IPS-18c (cell line): ENCODE measurements around the gene DPH5.
"Not testable (repeated sequence)": the region's sequence is repeated elsewhere in the genome, so short reads cannot be mapped to it uniquely, and the experiment has no call there.

Experiments
- H3K4me3 ChIP-seq: 2 replicates; pipeline ENCODE4 v1.7.0; 2013; ENCODE audit warnings: low read depth, mild to moderate bottlenecking, low read length, moderate library complexity; ENCODE audit not compliant: insufficient read depth
- H3K9me3 ChIP-seq: one replicate; pipeline ENCODE4 v1.6.1; 2013; ENCODE audit warnings: mild to moderate bottlenecking, low read length, moderate library complexity; ENCODE audit not compliant: control insufficient read depth, insufficient read depth

Gene DPH5

GRCh38 chr1:101025657-101026429, at the start of gene DPH5:
Gene DPH5 (minus strand): TSS chr1:101025784. CDS start chr1:101025443, 341 bp downstream.
- H3K4me3 ChIP-seq: peak within 1 kb of the TSS; percentile 94
- H3K9me3 ChIP-seq: no peaks in the 10 kb centered on the region

GRCh38 chr1:101073836-101074235, 48.3 kb upstream of the DPH5 start:
- no peaks in the 10 kb centered on the region for H3K9me3 ChIP-seq
- no peak overlapping the region for H3K4me3 ChIP-seq

- no peak overlapping the region for H3K4me3 ChIP-seq
Observed at GRCh38 chr1:101071470-101071891, 45.9 kb upstream of the DPH5 start.

DNA sequence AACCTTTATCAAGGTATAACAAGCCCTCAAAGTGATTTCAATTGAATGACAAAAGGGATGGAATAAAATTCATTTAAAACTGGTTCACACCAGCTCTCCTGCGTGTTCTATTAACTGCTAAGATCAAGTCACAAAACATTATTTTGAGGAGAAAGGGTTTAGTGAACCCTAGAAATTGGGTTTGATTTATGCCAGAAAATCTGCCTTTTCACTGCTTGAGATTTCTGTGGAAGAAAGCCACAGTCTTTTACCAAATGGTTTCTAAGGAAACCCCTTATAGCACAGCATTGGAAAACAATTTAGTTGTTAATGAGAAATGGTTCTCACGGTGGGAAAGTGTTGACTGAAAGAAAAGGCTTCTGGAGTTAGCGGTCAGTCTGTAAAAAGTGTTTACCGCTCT, 43.6 kb upstream of the DPH5 start:
- Histone ChIP-seq H3K4me3 (no peak overlapping the region), H3K9me3 (no peaks in the 10 kb centered on the region)

More at GRCh38 chr1:101071470-101071891, 45.9 kb upstream of the DPH5 start:
- H3K9me3 ChIP-seq: no peaks in the 10 kb centered on the region

DNA sequence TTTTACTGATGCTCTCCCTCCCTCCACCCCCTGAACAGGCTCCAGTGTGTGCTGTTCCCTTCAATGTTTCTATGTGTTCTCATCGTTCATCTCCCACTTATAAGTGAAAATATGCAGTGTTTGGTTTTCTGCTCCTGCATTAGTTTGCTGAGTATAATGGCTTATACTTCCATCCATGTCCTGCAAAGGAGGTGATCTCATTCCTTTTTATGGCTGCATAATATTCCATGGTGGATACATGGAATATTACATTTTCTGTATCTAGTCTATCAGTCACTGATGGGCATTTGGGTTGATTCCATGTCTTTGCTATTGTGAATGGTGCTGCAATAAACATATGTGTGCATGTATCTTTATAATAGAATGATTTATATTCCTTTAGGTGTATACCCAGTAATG, 41.4 kb upstream of the DPH5 start:
- H3K9me3 ChIP-seq, H3K4me3 ChIP-seq: not testable (repeated sequence)

GRCh38 chr1:101066260-101066936, 40.8 kb upstream of the DPH5 start:
- H3K9me3 ChIP-seq: no peaks in the 10 kb centered on the region

DNA sequence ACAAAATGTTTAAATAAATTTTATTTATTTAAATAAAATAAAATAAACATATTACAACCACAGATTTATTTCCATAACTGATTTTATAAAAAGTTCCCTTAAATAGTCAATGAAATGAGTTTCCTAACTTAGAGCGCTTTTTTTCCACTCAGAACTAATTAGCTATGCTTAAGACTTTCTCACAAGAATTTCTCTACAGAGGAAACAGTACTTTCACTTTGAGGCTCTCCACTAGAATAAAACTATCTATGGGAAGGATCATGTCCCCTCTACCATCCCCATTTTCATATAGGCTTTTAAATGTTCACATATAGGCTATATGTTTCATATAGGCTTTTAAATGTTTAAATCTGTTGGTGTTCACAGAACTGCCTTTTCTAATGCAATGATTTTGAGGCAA, 40.0 kb upstream of the DPH5 start:
- H3K9me3 ChIP-seq: no peaks in the 10 kb centered on the region
- no peak overlapping the region for H3K4me3 ChIP-seq

More at GRCh38 chr1:101066260-101066936, 40.8 kb upstream of the DPH5 start:
- no peak overlapping the region for H3K4me3 ChIP-seq

GRCh38 chr1:101064697-101065096, 39.1 kb upstream of the DPH5 start:
- Histone ChIP-seq H3K9me3 (no peaks in the 10 kb centered on the region), H3K4me3 (no peak overlapping the region)

GRCh38 chr1:101060992-101061391, 35.4 kb upstream of the DPH5 start:
- Histone ChIP-seq H3K4me3 (no peak overlapping the region), H3K9me3 (no peaks in the 10 kb centered on the region)

DNA sequence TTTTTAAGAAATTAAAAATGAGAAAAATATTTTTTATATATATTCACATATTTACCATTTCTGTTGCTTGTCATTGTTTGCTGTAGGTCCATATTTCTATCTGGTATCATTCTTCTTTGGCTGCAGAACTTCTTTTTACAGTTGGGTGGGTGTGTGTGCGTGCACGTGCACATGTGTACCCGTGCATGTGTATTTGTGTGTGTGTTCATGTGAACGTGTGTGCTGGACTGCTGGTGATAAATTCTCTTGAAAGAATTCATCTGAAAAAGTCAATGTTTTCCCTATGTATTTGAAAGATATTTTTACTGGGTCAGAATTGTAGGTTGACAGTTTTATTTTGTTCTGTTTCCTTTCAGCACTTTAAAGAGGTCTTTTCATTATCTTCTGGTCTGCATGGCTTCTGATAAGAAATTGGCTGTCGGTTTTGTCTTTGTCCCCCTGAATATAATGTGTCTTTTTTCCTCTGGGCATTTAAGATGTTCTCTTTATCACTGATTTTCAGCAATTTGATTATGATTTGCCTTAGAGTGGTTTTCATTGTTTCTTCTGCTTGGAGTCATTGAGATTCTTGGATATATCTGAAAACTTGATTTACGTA, 34.5 kb upstream of the DPH5 start:
- Histone ChIP-seq H3K9me3 (no peaks in the 10 kb centered on the region), H3K4me3 (no peak overlapping the region)

GRCh38 chr1:101055623-101056022, 30.0 kb upstream of the DPH5 start:
- Histone ChIP-seq H3K4me3 (no peak overlapping the region), H3K9me3 (no peaks in the 10 kb centered on the region)

DNA sequence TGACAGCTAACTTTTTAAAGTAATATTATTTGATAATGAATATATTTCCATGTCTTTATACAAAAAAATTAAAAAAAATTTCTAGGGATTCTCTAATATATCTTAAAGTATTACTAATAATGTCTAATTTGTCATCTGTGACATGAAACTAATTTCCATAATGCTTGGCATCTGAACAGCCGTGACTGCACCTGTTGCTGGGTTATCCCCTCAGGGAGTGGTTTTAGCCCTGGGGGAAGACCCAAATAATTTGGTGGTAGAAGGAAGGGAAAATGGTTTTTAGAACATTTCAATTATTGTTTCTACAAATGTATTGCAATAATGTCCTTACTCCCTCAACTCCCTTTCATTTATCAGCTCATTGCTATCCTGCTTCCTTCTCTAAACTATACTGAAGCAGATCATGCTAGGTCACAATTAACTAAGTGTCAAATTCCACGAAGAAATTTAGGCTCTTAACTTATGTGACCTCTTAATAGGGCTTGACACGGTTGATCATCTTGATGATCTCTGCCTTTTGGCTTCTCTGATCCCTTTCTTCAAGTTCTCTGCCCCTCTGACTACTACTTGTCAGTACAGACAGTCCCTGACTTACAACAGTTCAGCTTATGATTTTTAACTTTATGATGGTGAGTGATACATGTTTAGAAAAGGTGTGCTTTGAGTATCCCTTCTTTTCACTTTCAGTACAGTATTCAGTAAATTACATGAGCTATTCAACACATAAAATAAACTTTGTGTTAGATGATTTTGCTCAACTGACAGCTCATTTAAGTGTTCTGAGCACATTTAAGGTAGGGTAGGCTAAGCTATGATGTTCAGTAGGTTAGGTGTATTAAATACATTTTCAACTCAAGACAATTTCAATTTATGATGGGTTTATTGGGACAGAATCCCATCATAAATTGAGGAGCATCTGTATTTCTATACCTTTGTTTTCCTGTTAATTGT, 26.4 kb upstream of the DPH5 start:
- Histone ChIP-seq H3K4me3 (no peak overlapping the region), H3K9me3 (no peaks in the 10 kb centered on the region)

- Histone ChIP-seq H3K4me3 (no peak overlapping the region), H3K9me3 (no peaks in the 10 kb centered on the region)
Observed at GRCh38 chr1:101050869-101051268, 25.3 kb upstream of the DPH5 start.

DNA sequence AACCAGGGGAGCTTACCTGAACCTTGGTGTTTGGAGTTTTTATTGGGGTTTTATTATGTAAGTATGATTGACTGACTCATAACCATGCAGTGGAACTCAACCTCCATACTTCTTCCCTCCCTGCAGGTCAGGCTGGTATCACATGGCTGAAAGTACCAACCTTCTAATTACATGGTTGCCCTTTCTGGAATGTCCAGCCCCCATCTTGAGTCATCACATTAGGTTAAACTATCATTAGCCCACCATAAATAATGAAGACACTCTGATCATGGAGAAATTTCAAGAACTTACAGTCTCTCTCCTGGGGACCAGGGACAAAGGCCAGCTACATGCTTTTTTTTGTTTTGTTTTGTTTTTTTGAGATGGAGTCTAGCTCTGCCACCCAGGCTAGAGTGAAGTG, 19.2 kb upstream of the DPH5 start:
- H3K4me3 ChIP-seq: no peak overlapping the region
- H3K9me3 ChIP-seq: peaks cover 7% of the 10 kb centered on the region

GRCh38 chr1:101044259-101044658, 18.7 kb upstream of the DPH5 start:
- H3K9me3 ChIP-seq: peaks cover 10% of the 10 kb centered on the region
- no peak overlapping the region for H3K4me3 ChIP-seq

DNA sequence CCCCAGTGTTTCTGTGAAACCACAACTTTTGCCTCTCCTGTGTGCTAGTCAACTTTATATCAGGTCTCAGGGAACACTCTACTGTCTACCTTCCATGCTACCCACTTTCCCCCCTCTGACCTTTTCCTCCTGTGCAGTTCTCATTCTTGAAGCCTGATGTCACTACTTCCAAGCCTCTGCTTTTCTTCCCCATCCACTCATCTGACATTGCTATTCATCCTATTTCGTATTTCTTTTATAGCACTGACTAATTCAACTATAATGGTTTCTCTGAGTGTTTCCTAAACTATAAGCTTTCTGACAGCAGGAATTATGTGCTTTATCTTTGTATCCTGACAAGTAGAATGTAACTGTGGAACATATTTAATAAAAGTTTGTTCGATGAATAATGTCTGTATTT, 18.2 kb upstream of the DPH5 start:
- Histone ChIP-seq H3K4me3 (no peak overlapping the region), H3K9me3 (peaks cover 10% of the 10 kb centered on the region)

DNA sequence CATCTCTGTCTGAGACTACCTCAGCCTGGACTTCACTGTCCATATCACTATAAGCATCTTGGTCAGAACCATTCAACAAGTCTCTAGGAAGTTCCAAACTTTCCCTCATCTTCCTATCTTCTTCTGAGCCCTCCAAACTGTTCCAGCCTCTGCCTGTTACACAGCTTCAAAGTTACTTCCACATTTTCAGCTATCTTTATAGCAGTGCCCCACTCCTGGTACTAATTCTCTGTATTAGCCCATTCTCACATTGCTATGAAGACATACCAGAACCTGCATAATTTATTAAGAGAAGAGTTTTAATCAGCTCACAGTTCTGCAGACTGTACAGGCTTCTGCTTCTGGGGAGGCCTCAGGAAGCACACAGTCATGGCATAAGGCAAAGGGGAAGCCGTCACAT, 15.7 kb upstream of the DPH5 start:
- H3K9me3 ChIP-seq: peaks cover 10% of the 10 kb centered on the region
- no peak overlapping the region for H3K4me3 ChIP-seq
